Uterus (tissue), 2 donors: ENCODE results near the gene SGMS1.

ENCODE experiments used
- POLR2A ChIP-seq, 2 donors: fragments of 450-650 bp; IDR thresholded peaks; one replicate each; pipeline ENCODE4 v1.6.1; 2016; ENCODE audit warnings: antibody characterized with exemption in 2 of 2, mild to moderate bottlenecking in 1 of 2, moderate library complexity in 1 of 2
- TF ChIP-seq, protein P1 (sequence below), 4 experiments: fragments of 200-600 bp in 2 of 4; fragments of 450-650 bp in 2 of 4; sonication (generic) in 2 of 4; IDR thresholded peaks; one replicate each; pipeline ENCODE4 v1.5.1; 2016 to 2019; ENCODE audit warnings: antibody characterized with exemption in 4 of 4, mild to moderate bottlenecking in 2 of 4, moderate library complexity in 1 of 4

DNA sequence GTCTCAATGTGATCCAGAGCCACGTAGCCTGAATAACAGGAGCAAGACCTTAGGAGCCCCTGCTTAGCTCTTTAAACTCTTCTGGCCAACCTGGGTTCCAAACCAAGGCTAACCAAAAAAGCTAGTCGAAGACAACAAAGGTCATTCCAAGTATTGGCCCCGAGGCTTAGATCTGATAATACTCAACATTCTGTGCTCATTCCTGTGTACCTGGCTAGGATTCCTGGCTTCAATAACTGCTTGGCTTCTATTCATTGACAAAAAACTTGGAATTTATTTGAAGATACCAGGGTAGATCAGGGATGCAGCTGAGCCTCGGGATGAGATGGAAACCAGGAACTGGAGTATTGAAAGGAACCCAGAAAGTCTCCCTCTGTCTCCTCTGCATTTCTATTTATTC, 4.1 kb upstream of the SGMS1 start:
- TF ChIP-seq, protein P1, sequence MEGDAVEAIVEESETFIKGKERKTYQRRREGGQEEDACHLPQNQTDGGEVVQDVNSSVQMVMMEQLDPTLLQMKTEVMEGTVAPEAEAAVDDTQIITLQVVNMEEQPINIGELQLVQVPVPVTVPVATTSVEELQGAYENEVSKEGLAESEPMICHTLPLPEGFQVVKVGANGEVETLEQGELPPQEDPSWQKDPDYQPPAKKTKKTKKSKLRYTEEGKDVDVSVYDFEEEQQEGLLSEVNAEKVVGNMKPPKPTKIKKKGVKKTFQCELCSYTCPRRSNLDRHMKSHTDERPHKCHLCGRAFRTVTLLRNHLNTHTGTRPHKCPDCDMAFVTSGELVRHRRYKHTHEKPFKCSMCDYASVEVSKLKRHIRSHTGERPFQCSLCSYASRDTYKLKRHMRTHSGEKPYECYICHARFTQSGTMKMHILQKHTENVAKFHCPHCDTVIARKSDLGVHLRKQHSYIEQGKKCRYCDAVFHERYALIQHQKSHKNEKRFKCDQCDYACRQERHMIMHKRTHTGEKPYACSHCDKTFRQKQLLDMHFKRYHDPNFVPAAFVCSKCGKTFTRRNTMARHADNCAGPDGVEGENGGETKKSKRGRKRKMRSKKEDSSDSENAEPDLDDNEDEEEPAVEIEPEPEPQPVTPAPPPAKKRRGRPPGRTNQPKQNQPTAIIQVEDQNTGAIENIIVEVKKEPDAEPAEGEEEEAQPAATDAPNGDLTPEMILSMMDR (IDR thresholded peaks at IDR 0.05): no peak
- no peak for TF ChIP-seq POLR2A (IDR thresholded peaks at IDR 0.05)
